SHP77 (cell line): Measurements from ENCODE around the gene TRPM6.
"Not testable (repeated sequence)": the region's sequence is repeated elsewhere in the genome, so short reads cannot be mapped to it uniquely, and the experiment has no call there.

Experiments used
- DNase-seq, 2 experiments: peaks; one replicate each; lab custom pipeline; 2025; lab: John Stamatoyannopoulos, UW

Gene TRPM6

GRCh38 chr9:74859786-74860185 is 27.9 kb downstream of the TRPM6 start:
- DNase-seq = no peak

GRCh38 chr9:74858751-74859414 is 28.8 kb downstream of the TRPM6 start:
- DNase-seq = no peak

- no peak for DNase-seq
These were observed 30.7 kb downstream of the TRPM6 start for GRCh38 chr9:74856989-74857388.

GRCh38 chr9:74855072-74855471 is 32.6 kb downstream of the TRPM6 start:
- no peak for DNase-seq

- not testable (repeated sequence) for DNase-seq
These were observed 34.7 kb downstream of the TRPM6 start for GRCh38 chr9:74853024-74853423.

- DNase-seq = no peak
These were observed 39.6 kb downstream of the TRPM6 start for GRCh38 chr9:74848153-74848525.

GRCh38 chr9:74847478-74848152 is 40.1 kb downstream of the TRPM6 start:
- no peak for DNase-seq

GRCh38 chr9:74846766-74847165 is 41.0 kb downstream of the TRPM6 start:
- no peak for DNase-seq

GRCh38 chr9:74838351-74838750 is 49.4 kb downstream of the TRPM6 start:
- no peak for DNase-seq

GRCh38 chr9:74824654-74825053 is 63.1 kb downstream of the TRPM6 start:
- DNase-seq = no peak

- DNase-seq = no peak
These were observed 66.1 kb downstream of the TRPM6 start for GRCh38 chr9:74821636-74822035.

GRCh38 chr9:74817816-74818215 is 69.9 kb downstream of the TRPM6 start:
- DNase-seq = no peak

- no peak for DNase-seq
These were observed 70.4 kb downstream of the TRPM6 start for GRCh38 chr9:74817281-74817810.

- no peak for DNase-seq
These were observed 77.5 kb downstream of the TRPM6 start for GRCh38 chr9:74810200-74810599.

GRCh38 chr9:74804018-74804385 is 83.7 kb downstream of the TRPM6 start:
- no peak for DNase-seq

- DNase-seq = peak in 1 of 2 experiments; percentile 16
These were observed 84.2 kb downstream of the TRPM6 start for GRCh38 chr9:74803376-74804017.

GRCh38 chr9:74800226-74800625 is 87.5 kb downstream of the TRPM6 start:
- peak; percentile 88 to 90 for DNase-seq

- no peak for DNase-seq
These were observed 91.9 kb downstream of the TRPM6 start for GRCh38 chr9:74795803-74796202.

- no peak for DNase-seq
These were observed 92.6 kb downstream of the TRPM6 start for GRCh38 chr9:74795081-74795480.

GRCh38 chr9:74784506-74784905 is 103.2 kb downstream of the TRPM6 start:
- DNase-seq = no peak

- DNase-seq = no peak
These were observed 104.3 kb downstream of the TRPM6 start for GRCh38 chr9:74783408-74783807.

GRCh38 chr9:74777136-74777879 is 110.4 kb downstream of the TRPM6 start:
- peak; percentile 14 to 21 for DNase-seq
